ENCODE data around the gene ERFE. TPM values are rescaled to one million over a fixed set of nuclear protein-coding genes. Genes with fewer than 3 reads are reported as not detected.

The ERFE gene
- total and polyA plus RNA-seq, 2 of the 4 experiments (the other 2 are of a cell fraction) = 1.3 to 3.5 TPM

- 80% methylated on average over 8 of the region's 16 CpGs; no CpG with 5 or more reads in 1 of the 2 experiments for WGBS, 2 experiments (ENCODE audit: extremely low coverage in 2 of 2, insufficient read length in 1 of 2)
- intact Hi-C loops (cut with micrococcal nuclease) = no loop called here
- TF ChIP-seq MXI1 (IDR thresholded peaks at IDR 0.05; ENCODE audit: borderline replicate concordance, low read depth, low read length) (no peak), MAFK (IDR thresholded peaks at IDR 0.05; ENCODE audit: low read depth, low read length) (no peak), MAZ (IDR thresholded peaks at IDR 0.05; ENCODE audit: borderline replicate concordance, low read depth, low read length) (no peak), SMC3 (IDR thresholded peaks at IDR 0.05; ENCODE audit: low read depth, low read length) (no peak), POLR2A (IDR thresholded peaks at IDR 0.05; ENCODE audit: low read depth, low read length) (no peak), CTCF (conservative IDR thresholded peaks at IDR 0.05; ENCODE audit: low read depth, low read length) (no peak), ELK1 (IDR thresholded peaks at IDR 0.05; ENCODE audit: borderline replicate concordance, low read depth, low read length) (no peak), FOS (IDR thresholded peaks at IDR 0.05; ENCODE audit: low read depth, low read length) (no peak), BHLHE40 (IDR thresholded peaks at IDR 0.05; ENCODE audit: low read depth, low read length) (no peak), CEBPB (IDR thresholded peaks at IDR 0.05; ENCODE audit: low read depth, low read length) (no peak)
- Histone ChIP-seq H4K91ac (ENCODE audit: insufficient read depth, low read depth, low read length) (no peak overlapping the region), H4K8ac (ENCODE audit: low read depth in 2 of 2, low read length in 2 of 2) (no peak overlapping the region), H2AK5ac (ENCODE audit: low read depth, low read length) (no peak overlapping the region), H3K4me3 (ENCODE audit: insufficient read depth, low read depth, low read length) (no peak overlapping the region), H3K23ac (ENCODE audit: low read depth, low read length) (no peak overlapping the region), H4K20me1 (ENCODE audit: insufficient read depth, low read length) (no peaks in the 10 kb centered on the region), H3K9ac (ENCODE audit: low read depth, low read length) (no peak overlapping the region), H3K4me2 (ENCODE audit: low read depth, low read length) (no peak overlapping the region), H3K4me1 (ENCODE audit: control insufficient read depth, insufficient read depth, low read length) (no peaks in the 10 kb centered on the region), H3K79me1 (ENCODE audit: low read depth in 1 of 2, low read length in 2 of 2) (no peaks in the 10 kb centered on the region), H4K5ac (ENCODE audit: low read depth, low read length) (no peak overlapping the region), H2BK15ac (ENCODE audit: low read depth, low read length) (no peak overlapping the region), H3K14ac (replicated peaks; ENCODE audit: low read depth, low read length) (no peak overlapping the region), H3K36me3 (ENCODE audit: control insufficient read depth, insufficient read depth, low read length) (no peaks in the 10 kb centered on the region), H3K27me3 (ENCODE audit: control insufficient read depth, insufficient read depth, low read length) (peaks cover 10% of the 10 kb centered on the region; the same call in 1 of the 2 replicates), H3K27ac (ENCODE audit: insufficient read depth, low read length) (no peak overlapping the region), H2BK20ac (ENCODE audit: low read depth, low read length) (no peak overlapping the region), H3K18ac (ENCODE audit: low read depth, low read length) (no peak overlapping the region), H2AK9ac (replicated peaks; ENCODE audit: low read depth, low read length, poor library complexity) (no peak overlapping the region), H2BK120ac (ENCODE audit: low read depth, low read length) (no peak overlapping the region), H3K4ac (ENCODE audit: low read depth, low read length) (no peak overlapping the region), H3K9me3 (ENCODE audit: control insufficient read depth, insufficient read depth, low read length) (peaks cover 15% of the 10 kb centered on the region), H3K56ac (ENCODE audit: extremely low read depth, insufficient read depth, low read length) (no peak overlapping the region), H3K9me1 (ENCODE audit: insufficient read depth, low read length) (no peaks in the 10 kb centered on the region), H2AFZ (replicated peaks; ENCODE audit: low read length, poor library complexity) (no peak overlapping the region), H2BK5ac (ENCODE audit: low read depth, low read length, poor library complexity, severe bottlenecking) (no peak overlapping the region)
- no TSS peak for BruUV-seq (replicated peaks)
- dilution Hi-C loops (cut with HindIII; ENCODE audit: low sequenced_read_pairs, unreplicated experiment) = no loop called here
- ATAC-seq (ENCODE audit: low read depth) (no peak), DNase-seq (no peak)
- in situ Hi-C loops (cut with MboI; ENCODE audit: low sequenced_read_pairs) = no loop called here
- POLR2A ChIA-PET (ENCODE audit: unreplicated experiment) = no interaction called here
- CTCF ChIA-PET = no interaction called here
Measured at GRCh38 chr2:238114331-238114841, 44.4 kb upstream of the ERFE start.

Data from IMR-90 (cell line).